Jurkat, Clone E6-1 (cell line): ENCODE results near the gene TUBGCP2.
A peak's percentile ranks its signal among the peaks of the same experiment; 100 is the strongest.
"Not testable (repeated sequence)": the region's sequence is repeated elsewhere in the genome, so short reads cannot be mapped to it uniquely, and the experiment has no call there.

Experiments used
- DNase-seq: peaks from one replicate; pipeline ENCODE4 v3.0.0-alpha.2; 2011; ENCODE audit warnings: low read depth, low spot score
- H3K4me3 ChIP-seq: 2 replicates; pipeline ENCODE4 v1.5.1; 2011; ENCODE audit warnings: mild to moderate bottlenecking, low read length, control low read depth, moderate library complexity

Gene TUBGCP2

GRCh38 chr10:133327651-133328357 lies 19.1 kb upstream of the TUBGCP2 start:
- DNase-seq: no peak
- H3K4me3 ChIP-seq: no peak overlapping the region

DNA sequence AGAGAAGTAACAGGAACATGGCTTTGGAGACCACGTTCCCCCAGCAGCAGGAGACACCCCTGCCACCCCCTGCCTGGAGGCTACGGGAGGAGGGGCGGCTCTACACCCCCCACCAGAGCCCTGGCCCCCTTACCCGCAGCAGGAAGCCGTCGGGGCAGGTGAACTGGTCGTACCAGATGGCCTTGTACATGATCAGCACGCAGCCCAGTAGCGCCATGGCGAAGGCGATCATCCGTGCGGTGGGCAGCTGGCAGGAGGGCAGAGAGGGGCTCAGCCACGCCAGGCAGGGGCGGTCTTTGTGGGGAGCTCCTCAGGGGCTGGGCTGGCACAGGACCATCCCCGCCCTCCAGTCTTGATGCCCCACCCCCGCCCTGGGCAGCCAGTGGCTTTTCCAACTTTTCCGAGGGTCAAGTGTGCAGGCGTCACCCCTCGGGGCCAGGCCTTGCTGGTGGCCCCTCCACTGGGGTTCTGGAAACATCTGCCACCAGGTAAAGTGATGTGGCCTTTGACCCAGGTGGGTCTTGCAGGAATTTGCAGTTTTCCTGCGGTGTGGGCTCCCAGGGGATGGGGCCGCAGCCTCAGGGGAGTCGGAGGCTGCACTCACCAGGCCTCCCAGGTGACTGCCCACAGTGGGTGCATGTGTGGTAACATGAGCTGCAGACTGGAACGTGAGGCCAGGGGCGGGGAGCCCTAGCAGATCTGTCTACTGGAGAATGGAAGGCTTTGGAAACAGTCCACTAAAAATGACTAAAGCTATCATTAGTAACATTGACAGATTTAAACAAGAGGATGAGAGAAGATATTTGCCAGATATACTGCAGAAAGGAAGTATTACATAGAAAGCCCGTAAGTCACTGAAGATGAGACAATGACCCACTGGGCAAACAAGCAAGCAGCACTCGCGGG lies 18.3 kb upstream of the TUBGCP2 start:
- no peak overlapping the region for H3K4me3 ChIP-seq
- DNase-seq: no peak

- H3K4me3 ChIP-seq: no peak overlapping the region
- DNase-seq: no peak
Observed at GRCh38 chr10:133326223-133326551, 17.5 kb upstream of the TUBGCP2 start.

DNA sequence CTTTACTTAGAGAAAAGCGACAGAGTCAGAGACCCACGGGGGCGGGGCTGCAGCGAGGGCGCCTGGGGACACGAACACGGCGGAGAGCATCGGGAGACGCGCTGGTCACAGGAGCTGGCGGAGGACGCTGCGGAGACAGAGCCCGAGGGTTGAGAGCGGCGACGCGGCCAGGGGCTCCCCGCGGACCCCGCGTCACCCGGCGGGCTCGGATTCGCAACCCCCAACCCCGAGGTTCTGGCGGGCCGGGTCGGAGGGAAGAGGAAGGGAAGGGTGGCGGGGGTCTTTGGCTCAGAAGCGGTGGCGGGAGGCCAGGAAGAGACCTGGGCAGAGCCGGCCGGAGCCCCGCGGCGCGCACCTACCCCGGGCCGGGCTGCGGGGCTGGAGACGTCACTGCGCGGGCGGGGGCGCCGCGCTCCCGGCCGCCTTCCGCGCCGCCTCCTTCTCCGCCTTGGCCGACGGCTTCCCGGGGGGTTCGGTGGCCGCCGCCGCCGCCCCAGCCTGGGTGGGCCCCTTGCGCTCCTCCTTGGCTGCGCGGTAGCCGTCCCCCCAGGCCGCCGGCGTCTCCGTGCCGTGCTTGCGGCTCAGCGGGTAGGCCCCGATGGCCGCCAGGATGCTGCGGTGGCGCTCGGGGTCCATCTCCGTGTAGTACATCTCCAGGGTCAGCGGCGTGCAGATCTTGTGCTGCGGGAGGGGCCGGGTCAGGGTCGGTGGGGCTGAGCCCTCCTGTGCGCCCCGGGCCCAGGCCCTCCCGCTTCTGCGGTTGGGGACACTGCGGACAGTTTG lies 17.0 kb upstream of the TUBGCP2 start:
- no peak overlapping the region for H3K4me3 ChIP-seq
- DNase-seq: no peak

DNA sequence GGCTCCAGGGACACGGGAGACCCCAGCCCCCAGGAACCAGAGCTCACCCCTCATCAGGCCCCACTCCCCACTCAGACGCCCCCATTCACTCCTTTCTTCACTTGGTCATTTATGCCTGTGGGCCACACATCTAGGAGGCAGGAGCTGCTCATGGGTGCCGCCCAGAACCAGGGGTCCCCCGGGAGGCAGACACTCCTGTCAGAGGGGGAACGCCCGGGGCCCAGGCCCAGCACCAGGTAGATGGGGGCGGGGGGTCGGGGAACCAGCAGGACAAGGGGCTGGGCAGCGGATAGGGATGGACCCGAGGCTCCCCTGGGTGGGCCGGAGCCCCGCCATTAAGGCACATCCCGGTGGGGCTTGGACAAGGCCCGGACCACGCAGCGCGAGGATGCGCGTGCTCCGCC lies 16.2 kb upstream of the TUBGCP2 start:
- DNase-seq: no peak
- H3K4me3 ChIP-seq: peak overlapping the region; percentile 13

- peak; percentile 71 for DNase-seq
- H3K4me3 ChIP-seq: peak overlapping the region; percentile 13
Observed at GRCh38 chr10:133324198-133324792, 15.6 kb upstream of the TUBGCP2 start.

DNA sequence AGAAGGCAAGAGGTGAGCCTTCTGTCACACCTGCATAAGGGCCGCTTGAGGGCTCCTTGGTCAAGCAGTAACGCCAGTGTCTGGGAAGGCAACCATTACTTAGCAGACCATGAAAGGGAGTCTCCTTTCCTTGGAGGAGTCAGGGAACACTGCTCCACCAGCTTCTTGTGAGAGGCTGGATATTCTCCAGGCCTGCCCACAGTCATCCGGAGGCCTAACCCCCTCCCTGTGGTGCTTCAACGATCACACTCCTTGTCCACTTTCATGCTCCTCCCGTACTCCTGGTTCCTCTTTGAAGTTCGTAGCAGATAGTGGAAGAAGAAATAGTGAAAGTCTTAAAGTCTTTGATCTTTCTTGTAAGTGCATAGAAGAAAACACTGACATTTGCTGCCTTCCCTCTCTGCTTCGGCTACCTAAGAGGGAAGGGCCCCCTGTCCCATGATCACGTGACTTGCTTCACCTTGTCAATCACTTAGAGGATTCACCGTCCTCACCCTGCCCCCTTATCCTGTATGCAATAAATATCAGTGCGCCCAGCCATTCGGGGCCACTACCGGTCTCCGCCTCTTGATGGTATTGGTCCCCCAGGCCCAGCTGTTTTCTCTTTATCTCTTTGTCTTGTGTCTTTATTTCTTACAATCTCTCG lies 13.5 kb upstream of the TUBGCP2 start:
- not testable (repeated sequence) for DNase-seq, H3K4me3 ChIP-seq

DNA sequence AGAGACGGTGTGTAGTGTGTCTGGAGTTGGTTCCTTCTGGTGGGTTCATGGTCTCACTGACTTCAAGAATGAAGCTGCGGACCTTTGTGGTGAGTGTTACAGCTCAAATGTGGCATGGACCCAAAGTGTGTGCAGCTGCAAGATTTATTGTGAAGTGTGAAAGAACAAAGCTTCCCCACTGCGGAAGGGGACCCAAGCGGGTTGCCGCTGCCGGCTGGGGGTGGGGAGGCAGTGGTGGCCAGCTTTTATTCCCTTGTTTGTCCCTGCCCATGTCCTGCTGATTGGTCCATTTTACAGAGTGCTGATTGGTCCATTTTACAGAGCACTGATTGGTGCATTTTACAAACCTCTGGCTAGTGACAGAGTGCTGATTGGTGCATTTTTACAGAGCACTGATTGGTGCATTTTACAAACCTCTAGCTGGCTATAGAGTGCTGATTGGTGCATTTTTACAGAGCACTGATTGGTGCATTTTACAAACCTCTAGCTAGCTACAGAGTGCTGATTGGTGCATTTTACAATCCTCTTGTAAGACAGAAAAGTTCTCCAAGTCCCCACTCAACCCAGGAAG lies 12.3 kb upstream of the TUBGCP2 start:
- not testable (repeated sequence) for DNase-seq, H3K4me3 ChIP-seq

DNA sequence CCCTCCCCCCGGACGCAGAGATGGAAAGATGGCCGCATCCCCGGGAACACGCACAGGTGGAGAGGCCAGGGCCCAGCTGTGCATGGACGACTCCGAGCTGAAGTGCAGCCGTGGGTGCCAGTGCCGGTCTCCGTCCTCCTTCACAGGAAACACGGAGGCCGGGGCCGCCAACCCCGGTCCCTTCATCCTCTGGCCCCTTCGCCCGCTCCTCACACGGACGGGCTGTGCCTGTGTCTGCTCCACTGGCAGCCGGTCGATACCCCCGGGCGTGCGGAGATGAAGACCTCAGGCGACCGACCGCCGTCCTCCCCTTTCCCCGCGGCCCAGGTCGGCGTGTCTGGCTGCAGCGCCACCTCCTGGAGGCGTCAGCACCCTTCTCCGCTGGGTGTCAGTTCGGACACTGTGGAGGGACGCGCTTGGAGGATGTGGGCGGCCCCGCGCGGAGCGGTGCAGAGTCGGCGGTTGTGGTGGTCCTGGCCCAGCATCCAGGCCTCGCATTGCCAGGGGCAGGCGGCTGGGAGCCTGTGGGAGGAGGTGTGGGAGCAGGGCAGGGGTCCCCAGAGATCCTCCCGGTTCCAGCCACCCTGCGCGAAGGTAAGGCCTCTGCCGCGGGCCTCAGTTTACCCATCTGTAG lies 9.9 kb upstream of the TUBGCP2 start:
- DNase-seq: peak; percentile 21
- peak overlapping the region; percentile 55 for H3K4me3 ChIP-seq

DNA sequence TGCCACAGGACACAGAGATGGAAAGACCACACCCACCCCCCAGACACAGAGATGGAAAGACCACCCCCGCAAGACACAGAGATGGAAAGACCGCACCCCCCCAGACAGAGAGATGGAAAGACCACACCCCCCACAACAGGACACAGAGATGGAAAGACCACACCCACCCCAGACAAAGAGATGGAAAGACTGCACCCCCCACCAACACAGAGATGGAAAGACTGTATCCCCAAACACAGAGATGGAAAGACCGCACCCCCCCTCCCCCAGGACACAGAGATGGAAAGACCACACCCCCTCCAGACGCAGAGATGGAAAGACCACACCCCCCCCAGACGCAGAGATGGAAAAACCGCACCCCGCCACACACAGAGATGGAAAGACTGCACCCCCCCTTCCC lies 8.1 kb upstream of the TUBGCP2 start:
- DNase-seq: no peak
- H3K4me3 ChIP-seq: no peak overlapping the region

DNA sequence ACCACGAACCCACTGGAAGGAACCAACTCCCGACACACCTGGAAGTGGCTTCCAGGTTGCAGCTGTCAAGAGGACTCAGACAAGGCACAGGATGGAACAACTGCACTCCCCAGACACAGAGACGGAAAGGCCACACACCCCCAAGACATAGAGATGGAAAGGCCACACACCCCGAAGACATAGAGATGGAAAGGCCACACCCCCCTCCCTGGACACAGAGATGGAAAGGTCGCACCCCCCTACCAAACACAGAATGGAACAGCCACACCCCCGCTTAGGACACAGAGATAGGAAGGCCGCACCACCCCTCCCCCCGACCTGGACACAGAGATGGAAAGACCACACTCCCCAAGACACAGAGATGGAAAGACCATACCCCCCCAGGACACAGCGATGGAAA lies 7.6 kb upstream of the TUBGCP2 start:
- DNase-seq: no peak
- no peak overlapping the region for H3K4me3 ChIP-seq

GRCh38 chr10:133315847-133316246 lies 7.2 kb upstream of the TUBGCP2 start:
- DNase-seq: peak; percentile 24
- no peak overlapping the region for H3K4me3 ChIP-seq

- no peak for DNase-seq
- H3K4me3 ChIP-seq: no peak overlapping the region
Observed at GRCh38 chr10:133314911-133315310, 6.2 kb upstream of the TUBGCP2 start.

DNA sequence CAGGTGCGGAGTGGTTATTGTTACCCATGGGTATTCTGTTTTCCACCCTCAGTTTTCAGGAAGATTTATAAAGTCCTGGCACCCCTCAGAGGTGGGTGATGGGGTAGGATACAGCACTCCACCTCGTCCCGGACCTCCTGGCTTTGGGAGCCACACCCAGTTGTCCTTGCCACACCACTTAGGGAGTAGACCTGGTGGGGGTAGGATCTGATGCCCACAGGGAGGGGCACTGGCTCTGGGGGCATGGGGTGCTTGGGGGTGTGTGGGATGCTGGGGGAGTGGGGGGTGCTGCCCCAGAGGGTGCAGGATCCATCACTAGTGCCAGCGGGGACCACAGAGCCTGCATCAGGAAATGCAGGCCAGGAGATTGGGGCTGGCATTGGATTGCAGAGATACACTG lies 4.5 kb upstream of the TUBGCP2 start:
- DNase-seq: no peak
- H3K4me3 ChIP-seq: no peak overlapping the region

GRCh38 chr10:133312769-133313145 lies 4.1 kb upstream of the TUBGCP2 start:
- DNase-seq: no peak
- H3K4me3 ChIP-seq: no peak overlapping the region

GRCh38 chr10:133312016-133312768 lies 3.5 kb upstream of the TUBGCP2 start:
- no peak overlapping the region for H3K4me3 ChIP-seq
- no peak for DNase-seq

DNA sequence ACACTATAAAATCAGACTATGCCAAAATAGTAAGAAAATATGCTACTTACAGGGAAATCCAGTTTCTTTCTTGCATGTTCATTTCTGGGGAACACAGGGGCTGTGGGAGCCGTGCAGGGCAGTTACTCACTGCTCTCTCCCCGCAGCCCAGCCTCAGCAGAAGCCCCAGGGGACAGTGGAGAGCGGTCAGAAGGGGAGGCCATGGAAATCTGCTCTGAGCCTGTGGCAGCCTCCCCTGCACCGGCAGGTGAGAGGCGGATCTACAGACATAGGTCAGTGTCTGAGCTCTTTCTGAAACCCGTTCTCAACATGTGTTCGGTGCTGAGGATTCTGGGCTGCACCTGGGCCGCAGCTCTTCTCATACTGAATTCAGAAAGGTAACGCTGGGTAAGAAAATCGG lies 2.9 kb upstream of the TUBGCP2 start:
- DNase-seq: no peak
- H3K4me3 ChIP-seq: no peak overlapping the region

DNA sequence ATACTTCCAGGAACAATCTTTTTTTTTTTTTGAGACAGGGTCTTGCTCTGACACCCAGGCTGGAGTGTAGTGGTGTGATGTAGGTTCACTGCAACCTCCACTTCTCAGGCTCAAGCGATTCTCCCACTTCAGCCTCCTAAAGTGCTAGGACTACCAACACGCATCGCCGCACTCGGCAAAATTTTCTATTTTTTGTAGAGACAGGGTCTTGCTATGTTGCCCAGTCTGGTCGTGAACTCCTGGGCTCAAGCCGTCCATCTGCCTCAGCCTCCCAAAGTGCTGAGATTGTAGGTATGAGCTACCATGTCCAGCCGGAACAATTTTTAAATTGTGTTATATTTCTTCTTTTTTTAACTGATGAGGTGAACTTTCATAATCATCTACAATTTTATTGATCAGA lies 2.1 kb upstream of the TUBGCP2 start:
- no peak overlapping the region for H3K4me3 ChIP-seq
- no peak for DNase-seq
